LNCaP clone FGC (cell line): ENCODE results near the gene ZNF282.
"Not testable (repeated sequence)": the region's sequence is repeated elsewhere in the genome, so short reads cannot be mapped to it uniquely, and the experiment has no call there.

Experiments
- DNase-seq: peaks from one replicate; pipeline ENCODE4 v3.0.0-alpha.2; 2011; ENCODE audit warnings: low read depth
- H3K4me3 ChIP-seq: 2 replicates; pipeline ENCODE4 v1.5.1; 2011; ENCODE audit warnings: mild to moderate bottlenecking, low read depth, low read length, control low read depth
- CTCF ChIP-seq: IDR thresholded peaks from 2 replicates; pipeline ENCODE4 v1.5.1; 2012; ENCODE audit warnings: mild to moderate bottlenecking; ENCODE audit not compliant: control insufficient read depth, insufficient read depth; ENCODE audit errors: extremely low read depth

ZNF282 gene

GRCh38 chr7:149261829-149262617, 66.7 kb downstream of the ZNF282 start, which contains the start of gene ZNF783:
TSS of gene ZNF783 (plus strand) at chr7:149262196. CDS start at chr7:149262334, 138 bp downstream.
- peak; percentile 78 for TF ChIP-seq CTCF
- DNase-seq = peak; percentile 53
- peak within 1 kb of the TSS; percentile 51 for H3K4me3 ChIP-seq

- DNase-seq = no peak
- TF ChIP-seq CTCF = no peak
- H3K4me3 ChIP-seq = no peak overlapping the region
These were observed 71.1 kb downstream of the ZNF282 start for GRCh38 chr7:149266451-149266850.

GRCh38 chr7:149267733-149268132, 72.4 kb downstream of the ZNF282 start:
- H3K4me3 ChIP-seq = no peak overlapping the region
- DNase-seq = no peak
- no peak for TF ChIP-seq CTCF

- DNase-seq, H3K4me3 ChIP-seq: not testable (repeated sequence)
These were observed 79.1 kb downstream of the ZNF282 start for GRCh38 chr7:149274424-149274823.
